HG03196 (cell line): ENCODE measurements around the gene DTL.

Experiments
- ATAC-seq: cut with Tn5 transposase; IDR thresholded peaks from one replicate; pipeline ENCODE4 v1.9.1; 2021; ENCODE audit not compliant: unreplicated experiment

DTL gene

DNA sequence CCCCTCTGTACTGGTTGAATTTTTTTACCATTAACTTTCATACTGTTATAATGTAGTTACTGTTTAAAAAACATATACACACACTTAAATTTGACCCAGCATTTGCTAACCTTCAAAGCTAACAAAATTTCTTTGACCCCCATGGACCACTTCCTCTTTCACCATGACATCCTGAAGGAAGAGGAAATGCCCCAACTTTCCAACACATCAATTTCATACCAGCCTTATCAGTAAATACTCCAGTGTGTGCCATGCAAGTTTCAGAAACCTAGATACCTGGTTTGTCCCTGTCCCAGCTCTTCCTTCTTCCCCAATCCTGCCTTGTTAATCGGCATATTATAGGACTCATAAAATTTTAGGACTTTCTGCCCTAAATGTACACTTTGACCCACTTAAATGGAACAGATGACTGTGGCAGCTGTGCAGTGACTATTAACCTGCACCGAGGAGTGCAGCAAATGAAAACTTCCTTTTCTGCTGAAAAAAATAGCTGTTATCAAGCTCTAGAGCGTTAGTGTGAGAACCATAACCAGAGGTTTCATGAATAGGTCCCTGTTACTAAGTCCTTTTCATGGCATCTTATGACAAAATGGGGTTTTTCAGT, 54.1 kb downstream of the DTL start:
- ATAC-seq: no peak

DNA sequence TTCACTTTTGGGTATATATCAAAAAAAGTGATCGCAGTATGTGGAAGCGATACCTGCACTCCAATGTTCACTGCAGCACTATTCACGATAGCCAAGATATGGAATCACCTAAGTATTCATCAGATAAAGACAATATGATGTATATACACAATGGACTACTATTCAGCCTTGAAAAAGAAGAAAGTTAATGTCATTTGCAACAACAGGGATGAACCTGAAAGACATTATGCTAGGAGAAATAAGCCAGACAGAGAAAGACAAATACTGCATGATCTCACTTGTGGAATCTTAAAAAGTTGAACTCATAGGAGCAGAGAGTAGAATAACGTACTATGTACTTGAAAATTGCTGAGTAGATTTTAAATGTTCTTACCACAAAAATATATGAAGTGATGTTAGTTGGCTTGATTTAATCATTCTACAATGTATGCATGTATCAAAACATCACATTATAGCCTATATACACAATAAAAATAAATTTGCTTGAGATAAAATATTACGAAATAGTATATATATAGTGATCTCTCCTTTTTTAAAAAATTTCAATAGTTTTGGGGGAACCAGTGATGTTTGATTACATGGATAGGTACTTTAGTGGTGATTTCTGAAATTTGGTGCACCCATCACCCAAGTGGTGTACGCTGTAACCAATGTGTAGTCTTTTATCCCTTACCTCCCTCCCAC, 56.0 kb downstream of the DTL start:
- ATAC-seq: no peak

DNA sequence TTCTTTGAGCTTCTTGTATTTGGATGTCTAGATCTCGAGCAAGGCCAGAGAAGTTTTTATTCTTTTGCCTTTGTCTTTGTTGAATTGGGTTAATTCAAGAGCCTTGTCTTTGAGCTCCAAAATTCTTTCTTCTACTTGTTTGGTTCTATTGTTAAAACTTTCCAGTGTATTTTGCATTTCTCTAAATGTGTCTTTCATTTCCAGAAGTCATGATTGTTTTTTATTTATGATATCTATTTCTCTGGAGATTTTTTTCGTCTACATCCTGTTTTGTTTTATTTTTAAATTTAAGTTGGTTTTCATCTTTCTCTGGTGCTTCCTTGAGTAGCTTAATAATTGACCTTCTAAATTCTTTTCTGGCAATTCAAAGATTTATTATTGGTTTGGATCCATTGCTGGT, 61.8 kb downstream of the DTL start:
- no peak for ATAC-seq

DNA sequence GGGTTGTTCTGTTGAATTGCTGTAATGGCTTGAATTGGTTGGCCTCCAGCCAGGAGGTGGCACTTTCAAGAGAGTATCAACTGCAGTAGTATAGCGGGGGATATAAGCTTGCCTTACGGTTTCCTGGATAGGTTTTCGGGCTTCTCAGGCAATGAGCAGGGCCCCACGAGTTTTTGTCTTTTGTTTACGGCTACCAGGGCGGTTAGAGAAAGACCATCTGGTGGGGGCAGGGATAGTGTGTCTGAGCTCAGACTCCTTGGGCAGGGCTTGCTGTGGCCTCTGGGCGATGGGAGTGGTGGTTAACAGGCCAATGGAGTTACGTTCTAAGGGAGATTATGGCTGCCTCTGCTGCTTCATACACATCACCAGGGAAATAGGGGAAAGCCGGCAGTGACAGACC, 62.8 kb downstream of the DTL start:
- no peak for ATAC-seq

DNA sequence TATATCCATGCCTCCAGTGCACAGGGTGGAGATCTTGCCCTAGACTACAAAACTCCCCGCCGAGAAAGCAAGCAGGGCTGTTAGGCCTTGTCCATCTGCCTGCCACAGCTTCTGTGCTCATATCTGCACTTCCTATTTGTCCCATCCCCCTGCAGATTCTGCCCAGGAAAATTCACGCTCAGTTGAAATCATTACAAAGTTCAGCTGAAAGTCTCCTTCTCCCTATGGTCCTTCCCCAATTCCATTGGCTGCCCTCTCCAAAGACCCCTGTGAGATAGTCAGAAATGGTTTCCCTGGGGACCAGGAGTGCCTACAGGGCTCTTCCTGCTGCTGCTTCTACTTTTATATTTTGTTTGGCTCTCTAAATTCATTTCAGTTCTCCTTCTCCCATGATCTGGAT, 63.2 kb downstream of the DTL start:
- no peak for ATAC-seq

GRCh38 chr1:212101251-212101650, 65.7 kb downstream of the DTL start:
- no peak for ATAC-seq

- no peak for ATAC-seq
These were observed 66.2 kb downstream of the DTL start for GRCh38 chr1:212101735-212102134.

DNA sequence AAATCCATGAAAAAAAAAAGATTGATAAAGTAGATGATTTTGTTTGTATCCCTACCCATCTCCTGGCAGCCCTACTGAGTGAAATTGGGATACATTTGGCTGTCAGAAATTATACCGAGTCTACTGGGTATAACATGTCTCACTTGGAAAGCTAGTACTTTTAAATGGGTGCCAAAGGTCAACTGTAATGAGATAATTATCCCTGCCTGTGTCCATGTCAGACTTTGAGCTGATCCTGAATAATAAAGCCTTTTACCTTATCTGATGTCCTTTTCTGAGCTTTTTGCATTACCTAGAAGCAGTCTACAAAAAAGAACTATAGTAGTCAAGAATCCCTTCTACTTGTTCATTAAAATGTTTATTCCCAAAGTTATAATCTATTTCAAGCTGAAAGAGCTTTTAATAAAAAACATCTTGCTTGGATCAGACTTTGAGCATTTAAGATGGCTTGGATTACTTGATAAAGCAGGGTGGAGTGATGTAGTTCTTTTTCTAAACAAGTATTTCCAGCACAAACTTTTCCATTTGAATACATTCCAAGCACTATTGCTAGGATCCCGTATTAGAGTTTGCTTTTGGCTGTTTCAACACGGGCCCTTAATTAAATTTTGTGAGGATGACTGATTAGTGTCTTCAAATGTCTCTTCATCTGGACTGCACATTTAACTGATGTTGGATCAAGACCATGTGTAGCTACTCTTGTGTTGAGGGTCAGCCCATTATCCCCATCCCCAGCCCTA, 69.2 kb downstream of the DTL start:
- no peak for ATAC-seq

GRCh38 chr1:212106286-212106792, 70.8 kb downstream of the DTL start:
- ATAC-seq: no peak

DNA sequence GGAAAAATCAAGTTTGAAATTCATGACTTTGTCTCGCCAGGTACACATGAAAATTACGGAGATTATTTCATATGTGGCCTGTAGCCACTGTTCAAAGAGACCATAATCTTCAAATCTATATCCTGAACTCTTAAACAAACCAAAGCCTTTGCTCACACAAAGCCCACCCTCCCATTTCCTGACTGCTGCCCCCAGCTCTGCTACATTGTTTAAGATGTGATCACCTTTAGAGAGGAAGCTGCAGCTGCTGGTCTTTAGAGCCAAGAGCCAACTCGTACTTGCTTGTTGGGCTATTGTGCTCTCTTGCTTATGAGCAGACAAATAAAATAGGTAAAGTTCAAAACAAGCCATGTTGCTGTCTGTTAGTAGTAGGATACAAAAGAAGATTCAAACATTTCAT, 71.9 kb downstream of the DTL start:
- ATAC-seq: no peak

- no peak for ATAC-seq
These were observed 72.6 kb downstream of the DTL start for GRCh38 chr1:212108187-212108586.

DNA sequence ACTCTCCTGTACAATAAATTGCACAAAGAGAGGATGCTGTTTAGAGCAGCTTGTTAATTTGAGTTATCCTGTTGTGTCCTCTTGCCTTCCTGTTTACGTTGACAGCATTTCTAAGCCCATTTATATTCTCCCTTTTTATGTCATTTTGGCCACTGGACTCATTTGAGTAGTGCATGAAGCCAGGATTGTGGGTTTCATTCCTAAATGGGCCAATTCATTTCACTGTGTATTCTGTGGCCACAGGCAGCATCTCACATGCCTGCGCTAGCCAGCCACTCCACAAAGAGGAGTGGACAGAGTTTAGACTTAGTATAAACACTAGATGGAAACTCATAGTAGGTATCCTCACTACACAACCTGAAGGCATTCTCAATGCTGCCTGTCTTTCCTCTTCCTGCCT, 73.4 kb downstream of the DTL start:
- ATAC-seq: no peak

GRCh38 chr1:212109728-212110127, 74.2 kb downstream of the DTL start:
- no peak for ATAC-seq

DNA sequence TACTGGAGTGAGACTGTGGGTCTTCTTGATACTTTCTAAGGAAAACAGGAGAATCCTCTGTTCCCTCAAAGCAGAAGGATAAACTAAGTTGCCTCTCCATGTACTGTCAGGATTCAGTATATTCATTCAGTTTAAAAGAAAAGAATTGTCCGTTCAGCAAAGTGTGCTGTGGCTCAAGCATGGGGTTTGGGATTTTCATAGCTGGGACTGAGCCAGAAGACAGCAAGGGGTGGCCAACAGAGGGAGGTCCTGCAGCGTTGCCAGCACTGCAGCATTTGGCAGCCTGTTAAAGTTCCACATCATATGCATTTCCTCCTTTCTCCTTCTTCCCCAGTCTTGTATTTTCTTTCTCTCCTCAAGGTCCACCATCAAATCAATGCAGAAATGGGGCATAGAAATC, 75.1 kb downstream of the DTL start:
- no peak for ATAC-seq

GRCh38 chr1:212111536-212111935, 76.0 kb downstream of the DTL start:
- no peak for ATAC-seq

DNA sequence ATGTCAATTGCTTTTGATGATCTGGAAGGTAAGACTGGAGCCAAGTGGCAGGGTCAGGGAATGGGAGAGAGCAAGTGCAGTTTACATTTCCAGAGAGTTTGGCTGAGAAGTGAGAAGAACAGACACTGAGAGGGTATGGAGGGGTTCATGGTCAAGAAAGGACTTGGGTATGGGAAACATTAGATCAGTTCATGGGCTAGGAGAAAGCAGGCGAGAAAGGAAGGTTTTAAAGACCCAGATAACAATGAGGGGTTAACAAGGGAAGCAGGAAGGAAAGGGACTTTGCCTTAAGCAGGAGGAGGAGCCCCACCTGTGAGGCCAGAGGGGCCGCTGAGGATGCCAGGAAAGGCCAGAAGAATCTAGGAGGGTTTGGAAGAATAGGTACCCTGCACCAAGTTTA, 78.2 kb downstream of the DTL start:
- no peak for ATAC-seq

GRCh38 chr1:212118167-212118871, 82.8 kb downstream of the DTL start:
- ATAC-seq: no peak

DNA sequence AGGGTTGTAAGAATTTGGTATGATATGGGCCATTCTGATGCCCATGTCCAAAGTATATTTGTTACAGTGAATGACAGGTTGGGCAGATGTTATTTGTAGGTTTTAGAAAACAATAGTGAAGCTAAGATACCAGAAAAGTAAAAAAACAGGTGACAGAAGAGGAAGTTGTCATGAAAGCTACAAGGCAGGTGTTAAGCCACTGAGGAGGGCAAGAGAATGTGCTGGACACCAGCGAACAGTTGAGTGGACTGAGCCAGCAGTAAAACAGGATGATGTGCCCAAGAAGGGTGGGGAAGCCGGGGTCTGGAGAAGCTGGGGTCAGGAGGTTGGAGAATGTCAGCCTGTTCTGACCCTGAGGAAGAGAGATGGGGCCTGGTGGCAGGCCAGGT, 83.3 kb downstream of the DTL start:
- ATAC-seq: no peak

GRCh38 chr1:212119397-212119837, 83.9 kb downstream of the DTL start:
- ATAC-seq: no peak

GRCh38 chr1:212119863-212120262, 84.3 kb downstream of the DTL start:
- no peak for ATAC-seq

GRCh38 chr1:212121779-212122178, 86.2 kb downstream of the DTL start:
- ATAC-seq: no peak
